Nephron (organoid): ENCODE measurements around the gene HNRNPC.

Source experiments
- H3K27ac Mint-ChIP-seq, 3 experiments: 2 replicates each; pipeline ENCODE4 v1.8.0; 2020; ENCODE audit warnings: mixed read lengths in 3 of 3, mild to moderate bottlenecking in 2 of 3, moderate library complexity in 1 of 3
- H3K27me3 Mint-ChIP-seq: 2 replicates; pipeline ENCODE4 v1.8.0; 2021; ENCODE audit warnings: low read depth, mild to moderate bottlenecking, moderate library complexity, mixed read lengths
- H3K36me3 Mint-ChIP-seq: 2 replicates; pipeline ENCODE4 v1.8.0; 2020; ENCODE audit warnings: low read depth, mixed read lengths
- H3K4me1 Mint-ChIP-seq: 2 replicates; pipeline ENCODE4 v1.8.0; 2020; ENCODE audit warnings: mixed read lengths
- H3K4me3 Mint-ChIP-seq, 3 experiments: 2 replicates each; pipeline ENCODE4 v1.8.0; 2020; ENCODE audit warnings: mild to moderate bottlenecking in 3 of 3, mixed read lengths in 3 of 3, moderate library complexity in 2 of 3
- H3K9me3 Mint-ChIP-seq: 2 replicates; pipeline ENCODE4 v1.8.0; 2020; ENCODE audit warnings: mixed read lengths
- TF ChIP-seq, protein P1 (sequence below), 3 experiments: fragments of 200-600 bp; sonication (generic); IDR thresholded peaks; one replicate each; pipeline ENCODE4 v1.5.0; 2021; ENCODE audit warnings: antibody characterized with exemption in 3 of 3; ENCODE audit not compliant: unreplicated experiment in 3 of 3

Gene HNRNPC

DNA sequence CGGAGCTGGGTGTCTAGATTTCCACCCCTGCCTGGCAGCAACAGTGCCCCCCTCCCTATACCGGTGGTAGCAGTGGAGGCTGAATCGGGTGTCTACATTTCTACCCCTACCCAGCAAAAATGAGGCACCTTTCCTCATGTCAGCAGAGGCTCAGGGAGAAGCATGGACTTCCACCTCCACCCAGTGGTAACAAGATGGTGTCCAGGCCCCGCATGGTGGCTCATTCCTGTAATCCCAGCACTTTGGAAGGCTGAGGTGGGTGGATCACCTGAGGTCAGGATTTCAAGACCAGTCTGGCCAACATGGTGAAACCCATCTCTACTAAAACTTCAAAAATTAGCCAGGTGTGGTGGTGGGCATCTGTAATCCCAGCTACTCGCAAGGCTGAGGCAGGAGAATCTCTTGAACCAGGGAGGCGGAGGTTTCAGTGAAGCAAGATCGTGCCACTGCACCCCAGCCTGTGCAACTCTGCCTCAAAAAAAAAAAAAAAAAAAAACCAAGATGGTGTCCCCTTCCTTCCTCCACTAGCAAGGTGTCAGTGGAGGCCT lies 77.9 kb downstream of the HNRNPC start:
- TF ChIP-seq, protein P1, sequence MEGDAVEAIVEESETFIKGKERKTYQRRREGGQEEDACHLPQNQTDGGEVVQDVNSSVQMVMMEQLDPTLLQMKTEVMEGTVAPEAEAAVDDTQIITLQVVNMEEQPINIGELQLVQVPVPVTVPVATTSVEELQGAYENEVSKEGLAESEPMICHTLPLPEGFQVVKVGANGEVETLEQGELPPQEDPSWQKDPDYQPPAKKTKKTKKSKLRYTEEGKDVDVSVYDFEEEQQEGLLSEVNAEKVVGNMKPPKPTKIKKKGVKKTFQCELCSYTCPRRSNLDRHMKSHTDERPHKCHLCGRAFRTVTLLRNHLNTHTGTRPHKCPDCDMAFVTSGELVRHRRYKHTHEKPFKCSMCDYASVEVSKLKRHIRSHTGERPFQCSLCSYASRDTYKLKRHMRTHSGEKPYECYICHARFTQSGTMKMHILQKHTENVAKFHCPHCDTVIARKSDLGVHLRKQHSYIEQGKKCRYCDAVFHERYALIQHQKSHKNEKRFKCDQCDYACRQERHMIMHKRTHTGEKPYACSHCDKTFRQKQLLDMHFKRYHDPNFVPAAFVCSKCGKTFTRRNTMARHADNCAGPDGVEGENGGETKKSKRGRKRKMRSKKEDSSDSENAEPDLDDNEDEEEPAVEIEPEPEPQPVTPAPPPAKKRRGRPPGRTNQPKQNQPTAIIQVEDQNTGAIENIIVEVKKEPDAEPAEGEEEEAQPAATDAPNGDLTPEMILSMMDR (IDR thresholded peaks at IDR 0.05; ENCODE audit: unreplicated experiment in 3 of 3) = no peak
- no peaks in the 10 kb centered on the region for H3K4me1 Mint-ChIP-seq
- H3K27me3 Mint-ChIP-seq = no peaks in the 10 kb centered on the region
- H3K4me3 Mint-ChIP-seq = peak overlapping the region; percentile 48 to 71 (median 59)
- H3K9me3 Mint-ChIP-seq = peaks cover 2% of the 10 kb centered on the region
- no peaks in the 10 kb centered on the region for H3K36me3 Mint-ChIP-seq
- H3K27ac Mint-ChIP-seq = no peak overlapping the region

DNA sequence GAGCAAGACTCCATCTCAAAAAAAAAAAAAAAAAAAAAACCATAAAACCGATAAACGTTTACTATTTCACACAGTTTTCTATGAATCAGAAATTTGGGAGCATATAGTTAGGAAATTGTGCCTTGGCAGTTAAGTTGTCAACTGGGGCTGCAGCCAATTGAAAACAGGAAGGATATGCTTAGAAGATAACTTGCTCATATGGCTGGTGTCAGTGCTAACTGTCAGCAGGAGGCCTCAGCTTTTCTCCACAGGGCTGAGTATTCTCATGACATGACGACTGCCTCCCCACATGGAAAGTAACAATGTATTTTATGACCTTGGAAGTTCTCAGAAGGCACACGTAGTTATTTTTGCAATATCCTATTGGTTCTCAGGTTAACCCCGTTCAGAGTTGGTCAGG lies 83.8 kb downstream of the HNRNPC start:
- Mint-ChIP-seq H3K36me3 (no peaks in the 10 kb centered on the region), H3K27me3 (no peaks in the 10 kb centered on the region), H3K27ac (peak overlapping the region; percentile 11 to 35 (median 18)), H3K4me1 (peaks cover 4% of the 10 kb centered on the region), H3K9me3 (peaks cover 12% of the 10 kb centered on the region), H3K4me3 (no peak overlapping the region)
- TF ChIP-seq, protein P1 (IDR thresholded peaks at IDR 0.05; ENCODE audit: unreplicated experiment in 3 of 3) = no peak

DNA sequence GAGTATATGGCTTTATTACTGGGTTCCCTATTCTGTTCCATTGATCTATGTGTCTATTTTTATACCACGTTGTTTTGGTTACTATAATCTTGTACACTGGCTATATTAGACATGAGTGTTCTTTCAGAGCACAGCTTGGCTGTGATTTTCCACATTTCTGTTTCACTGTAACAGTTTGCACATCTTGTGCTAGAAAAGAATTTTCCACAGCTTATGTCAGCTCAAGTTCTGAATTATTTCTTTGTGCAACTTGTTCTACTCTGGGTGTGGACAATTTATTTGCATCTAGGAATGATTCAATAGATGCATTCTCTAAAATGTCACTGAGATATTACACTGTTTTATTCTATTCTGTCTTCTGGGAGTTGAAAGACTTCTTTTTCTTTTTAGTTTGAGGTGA lies 85.0 kb downstream of the HNRNPC start:
- TF ChIP-seq, protein P1 (IDR thresholded peaks at IDR 0.05; ENCODE audit: unreplicated experiment in 3 of 3) = no peak
- Mint-ChIP-seq H3K4me1 (peaks cover 4% of the 10 kb centered on the region), H3K27ac (no peak overlapping the region), H3K27me3 (no peaks in the 10 kb centered on the region), H3K9me3 (peaks cover 16% of the 10 kb centered on the region), H3K4me3 (no peak overlapping the region), H3K36me3 (no peaks in the 10 kb centered on the region)

DNA sequence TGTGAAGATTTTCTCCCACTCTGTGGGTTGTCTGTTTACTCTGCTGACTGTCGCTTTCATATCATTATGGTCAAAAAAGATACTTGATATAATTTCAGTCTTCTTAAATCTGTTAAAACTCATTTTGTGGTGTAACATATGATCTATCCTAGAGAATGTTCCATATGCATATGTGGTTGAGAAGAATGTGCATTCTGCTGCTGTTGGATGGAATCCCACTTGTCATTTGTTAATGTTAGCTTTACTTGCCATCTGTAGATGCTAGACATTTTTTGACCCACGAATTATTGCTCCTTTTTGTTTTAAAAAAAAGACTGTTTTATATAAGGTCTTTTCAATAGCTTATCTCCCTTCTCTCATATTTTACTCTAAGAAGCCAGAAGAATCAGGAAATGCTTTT lies 87.1 kb downstream of the HNRNPC start:
- Mint-ChIP-seq H3K9me3 (peaks cover 23% of the 10 kb centered on the region), H3K4me1 (peaks cover 4% of the 10 kb centered on the region), H3K4me3 (no peak overlapping the region), H3K27ac (no peak overlapping the region), H3K36me3 (no peaks in the 10 kb centered on the region), H3K27me3 (no peaks in the 10 kb centered on the region)
- TF ChIP-seq, protein P1 (IDR thresholded peaks at IDR 0.05; ENCODE audit: unreplicated experiment in 3 of 3) = no peak

DNA sequence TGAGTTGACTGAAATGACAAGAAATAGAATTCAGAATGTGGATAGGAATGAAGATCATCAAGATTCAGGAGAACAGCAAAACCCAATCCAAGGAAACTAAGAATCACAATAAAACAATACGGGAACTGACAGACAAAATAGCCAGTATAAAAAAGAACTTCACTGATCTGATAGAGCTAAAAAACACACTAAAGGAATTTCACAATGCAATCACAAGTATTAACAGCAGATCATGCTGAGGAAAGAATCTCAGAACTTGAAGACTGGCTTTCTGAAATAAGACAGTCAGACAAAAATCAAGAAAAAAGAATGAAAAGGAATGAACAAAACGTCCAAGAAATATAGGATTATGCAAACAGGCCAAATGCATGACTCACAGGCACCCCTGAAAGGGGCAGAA lies 98.1 kb downstream of the HNRNPC start:
- Mint-ChIP-seq H3K9me3 (peaks cover 33% of the 10 kb centered on the region), H3K4me1 (no peaks in the 10 kb centered on the region), H3K27me3 (peaks cover 9% of the 10 kb centered on the region), H3K4me3 (no peak overlapping the region), H3K36me3 (no peaks in the 10 kb centered on the region), H3K27ac (no peak overlapping the region)
- TF ChIP-seq, protein P1 (IDR thresholded peaks at IDR 0.05; ENCODE audit: unreplicated experiment in 3 of 3) = no peak

DNA sequence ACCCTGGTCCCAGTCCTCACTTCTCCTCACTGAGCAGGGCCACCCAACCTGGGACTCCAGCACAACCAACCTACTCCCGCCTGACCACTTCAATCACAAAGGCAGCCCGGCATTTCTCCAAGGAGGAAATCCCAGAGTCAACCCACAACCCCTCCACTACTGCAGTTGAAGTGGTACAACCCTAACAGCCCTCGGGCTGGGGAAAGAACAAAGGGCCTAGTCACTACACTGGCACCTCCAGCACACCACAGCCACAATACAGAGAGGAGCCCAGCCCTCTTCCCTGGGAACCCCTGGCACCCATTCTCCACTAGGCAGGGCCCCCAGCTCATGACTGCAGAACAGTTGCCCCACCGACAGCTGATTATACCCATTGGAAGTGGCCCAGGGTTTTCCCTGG lies 99.7 kb downstream of the HNRNPC start:
- Mint-ChIP-seq H3K4me3 (no peak overlapping the region), H3K9me3 (peaks cover 29% of the 10 kb centered on the region), H3K4me1 (no peaks in the 10 kb centered on the region), H3K27ac (no peak overlapping the region), H3K27me3 (peaks cover 9% of the 10 kb centered on the region), H3K36me3 (no peaks in the 10 kb centered on the region)
- TF ChIP-seq, protein P1 (IDR thresholded peaks at IDR 0.05; ENCODE audit: unreplicated experiment in 3 of 3) = no peak
